GM12872 (cell line): Measurements from ENCODE around the gene HYAL3.

Experiments
- TF ChIP-seq, protein P1 (sequence below): IDR thresholded peaks from 3 replicates; pipeline ENCODE4 v1.5.1; 2011; ENCODE audit warnings: low read depth, mild to moderate bottlenecking, low read length, moderate library complexity; ENCODE audit not compliant: insufficient read depth

HYAL3 gene

DNA sequence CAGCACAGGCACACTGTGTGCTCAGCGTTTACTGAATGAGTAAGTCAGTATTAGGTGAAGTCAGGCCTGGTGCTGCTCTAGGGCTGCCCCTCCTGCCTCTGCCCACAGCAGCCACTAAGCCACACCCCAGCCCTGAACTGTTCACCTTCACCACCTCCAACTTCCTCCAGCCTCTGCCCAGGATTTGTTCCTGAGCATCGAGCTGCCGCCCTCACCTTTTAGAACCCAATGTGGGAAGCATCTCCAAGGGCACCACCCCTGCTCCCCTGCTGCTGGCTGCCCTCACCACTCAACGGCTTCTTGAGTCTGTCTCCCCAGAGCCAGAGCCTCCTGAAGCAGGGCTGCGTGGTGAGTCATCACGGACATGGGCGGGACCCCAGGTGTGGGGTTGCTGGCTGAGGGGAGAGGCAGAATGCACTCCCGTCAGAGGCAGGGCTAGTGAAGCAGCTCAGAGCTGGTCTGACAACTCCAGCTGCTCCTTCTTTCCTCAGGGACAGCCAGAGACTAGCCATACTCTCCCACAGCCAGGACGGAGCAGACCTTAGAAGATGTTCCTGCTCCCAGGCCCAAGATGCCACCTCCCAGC is 17.5 kb upstream of the HYAL3 start:
- TF ChIP-seq, protein P1, sequence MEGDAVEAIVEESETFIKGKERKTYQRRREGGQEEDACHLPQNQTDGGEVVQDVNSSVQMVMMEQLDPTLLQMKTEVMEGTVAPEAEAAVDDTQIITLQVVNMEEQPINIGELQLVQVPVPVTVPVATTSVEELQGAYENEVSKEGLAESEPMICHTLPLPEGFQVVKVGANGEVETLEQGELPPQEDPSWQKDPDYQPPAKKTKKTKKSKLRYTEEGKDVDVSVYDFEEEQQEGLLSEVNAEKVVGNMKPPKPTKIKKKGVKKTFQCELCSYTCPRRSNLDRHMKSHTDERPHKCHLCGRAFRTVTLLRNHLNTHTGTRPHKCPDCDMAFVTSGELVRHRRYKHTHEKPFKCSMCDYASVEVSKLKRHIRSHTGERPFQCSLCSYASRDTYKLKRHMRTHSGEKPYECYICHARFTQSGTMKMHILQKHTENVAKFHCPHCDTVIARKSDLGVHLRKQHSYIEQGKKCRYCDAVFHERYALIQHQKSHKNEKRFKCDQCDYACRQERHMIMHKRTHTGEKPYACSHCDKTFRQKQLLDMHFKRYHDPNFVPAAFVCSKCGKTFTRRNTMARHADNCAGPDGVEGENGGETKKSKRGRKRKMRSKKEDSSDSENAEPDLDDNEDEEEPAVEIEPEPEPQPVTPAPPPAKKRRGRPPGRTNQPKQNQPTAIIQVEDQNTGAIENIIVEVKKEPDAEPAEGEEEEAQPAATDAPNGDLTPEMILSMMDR, result no peak

DNA sequence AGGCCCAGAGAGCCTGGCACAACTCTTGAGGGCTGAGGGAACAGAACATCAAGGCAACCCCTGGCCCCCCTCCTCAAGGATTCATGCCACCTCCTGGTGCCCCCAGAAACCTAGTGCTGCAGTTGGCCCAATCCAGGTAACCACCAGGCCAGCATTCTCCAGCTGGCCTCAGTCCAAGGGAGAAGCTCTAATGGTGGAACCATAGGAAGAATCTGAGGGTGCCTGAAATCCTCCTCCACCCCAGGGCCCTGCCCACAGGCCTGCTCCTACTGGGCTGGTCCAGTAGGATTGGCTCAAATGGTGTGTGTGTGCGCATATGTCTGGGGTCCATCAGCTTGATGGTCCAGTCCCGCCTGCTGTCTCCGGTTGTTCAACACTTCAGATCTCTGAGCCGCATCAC is 15.6 kb upstream of the HYAL3 start:
- TF ChIP-seq, protein P1, result no peak

DNA sequence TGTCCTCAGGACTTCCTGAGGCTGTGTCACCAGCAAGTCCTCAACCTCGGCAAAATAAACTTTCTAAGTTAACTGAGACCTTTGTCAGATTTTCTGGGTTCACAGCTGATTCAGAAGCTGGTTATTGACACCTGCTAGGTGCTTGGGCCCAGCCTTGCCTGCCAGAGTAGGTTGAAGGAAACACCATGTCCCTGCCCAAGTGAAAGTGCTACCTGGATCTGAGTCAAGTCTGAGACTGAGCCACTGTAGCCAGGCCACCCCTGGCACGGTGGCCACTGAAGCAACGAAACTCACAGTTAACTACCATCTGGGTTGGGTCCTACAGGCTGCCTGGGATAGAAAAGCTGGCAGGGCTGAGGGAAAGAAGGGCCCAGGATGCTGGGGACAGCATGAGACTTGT is 15.1 kb upstream of the HYAL3 start:
- TF ChIP-seq, protein P1, result no peak

DNA sequence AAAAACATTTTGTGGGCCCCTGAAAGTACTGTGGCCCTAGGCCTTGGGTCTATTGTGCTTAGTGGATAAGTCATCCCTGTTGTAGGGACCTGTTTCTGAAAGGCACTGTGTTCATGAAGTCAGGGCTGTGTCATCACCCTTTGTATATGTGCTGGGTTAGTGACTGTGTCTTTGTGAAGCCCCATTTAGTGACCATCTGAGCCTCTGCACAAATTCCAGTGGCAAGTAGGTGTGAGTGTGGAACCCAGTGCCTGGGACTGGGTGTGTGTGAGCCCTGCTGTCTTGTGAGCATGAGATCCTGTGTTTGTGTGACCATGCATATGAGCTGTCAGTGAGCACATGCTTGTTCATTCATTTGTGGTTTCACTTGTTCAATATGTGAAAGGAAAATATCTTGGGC is 5.4 kb upstream of the HYAL3 start:
- TF ChIP-seq, protein P1, result no peak

DNA sequence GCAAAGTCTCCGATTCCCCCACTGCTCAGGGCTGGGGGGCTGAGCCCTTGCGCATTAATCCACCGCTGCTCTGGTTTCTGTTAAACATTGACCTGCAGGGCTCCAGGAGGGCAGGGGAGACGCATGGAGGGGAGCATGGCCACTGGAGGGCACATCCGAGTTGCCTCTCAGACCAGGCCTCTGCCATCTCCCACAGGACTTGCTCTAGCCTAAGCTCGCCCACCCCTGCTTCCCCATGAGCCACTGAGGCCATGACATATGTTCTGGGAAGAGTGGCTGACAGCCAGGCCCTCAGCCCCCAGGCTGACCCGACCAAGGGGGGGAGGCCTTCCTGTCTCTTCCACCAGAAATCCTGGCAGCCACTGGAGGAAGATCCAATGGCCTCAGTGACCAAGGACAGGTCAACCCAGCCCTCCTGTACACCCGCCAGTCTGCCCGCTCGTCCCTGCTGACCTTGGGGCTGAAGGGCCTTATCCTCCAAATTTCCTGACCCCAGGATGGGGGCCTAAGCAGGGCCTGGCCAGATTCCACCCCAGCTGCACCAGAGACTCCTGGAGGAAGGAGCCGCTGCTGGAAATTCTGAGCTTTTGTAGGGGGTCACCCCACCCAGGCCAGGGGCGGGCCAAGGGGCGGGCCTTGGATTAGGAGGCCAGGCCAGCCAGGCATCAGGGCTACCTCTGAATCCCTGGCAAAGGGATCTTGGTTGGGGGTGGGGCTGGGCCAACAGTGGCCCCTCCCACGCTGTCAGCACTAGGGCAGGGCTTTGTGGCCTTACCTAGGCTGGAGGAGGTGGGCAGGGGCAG is 4.0 kb upstream of the HYAL3 start, which contains the start of gene HYAL1:
Gene HYAL1 (minus strand): TSS at position 562 of the 803 bp plus-strand sequence. CDS start 618 bp downstream, outside the sequence.
- TF ChIP-seq, protein P1, result no peak

DNA sequence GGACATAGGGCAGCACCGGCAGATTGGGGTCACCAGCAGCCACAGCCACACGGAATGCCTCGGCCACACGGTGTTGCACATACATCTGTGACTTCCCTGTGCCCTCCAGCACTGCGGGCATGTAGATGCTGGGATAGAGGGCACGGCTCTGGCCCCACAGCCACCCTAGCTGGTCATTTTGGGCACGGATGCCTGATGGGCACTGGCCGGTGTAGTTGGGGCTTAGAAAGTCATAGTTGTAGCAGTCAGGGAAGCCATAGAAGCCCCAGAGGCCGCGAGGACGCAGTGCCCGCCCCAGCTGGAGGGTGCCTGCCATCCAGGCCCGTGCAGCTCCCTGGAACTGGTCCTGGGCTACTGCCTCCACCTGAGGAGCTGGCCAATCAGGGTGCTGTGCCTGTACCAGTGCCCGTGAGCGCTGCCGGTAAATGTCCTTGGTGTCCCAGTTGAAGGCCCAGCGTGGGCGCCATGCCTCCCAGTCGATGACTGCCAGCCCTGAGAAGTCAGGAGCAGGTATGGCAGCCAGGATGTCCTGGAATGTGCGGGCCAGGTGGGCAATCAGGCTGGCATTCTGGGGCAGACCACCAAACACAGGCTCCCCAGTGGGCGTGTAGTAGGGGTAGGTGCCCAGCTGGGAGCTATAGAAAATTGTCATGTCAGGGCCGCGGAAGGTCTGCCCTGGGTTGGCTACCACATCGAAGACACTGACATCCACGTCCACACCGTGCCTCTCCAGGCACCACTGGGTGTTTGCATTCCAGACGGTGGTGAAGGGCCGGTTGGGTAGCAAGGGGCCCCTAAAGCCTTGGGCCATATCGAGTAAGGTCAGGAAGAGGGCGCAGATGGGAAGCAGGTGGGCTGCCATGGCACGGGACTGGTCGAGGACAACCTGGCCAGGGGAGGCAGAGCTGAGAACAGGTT is 3.1 kb upstream of the HYAL3 start:
- TF ChIP-seq, protein P1, result no peak
